ENCODE measurements around the gene VSTM2L.

The VSTM2L gene

GRCh38 chr20:37968841-37969401 lies 66.0 kb downstream of the VSTM2L start:
- DNase-seq (ENCODE audit: low read depth), result no peak

DNA sequence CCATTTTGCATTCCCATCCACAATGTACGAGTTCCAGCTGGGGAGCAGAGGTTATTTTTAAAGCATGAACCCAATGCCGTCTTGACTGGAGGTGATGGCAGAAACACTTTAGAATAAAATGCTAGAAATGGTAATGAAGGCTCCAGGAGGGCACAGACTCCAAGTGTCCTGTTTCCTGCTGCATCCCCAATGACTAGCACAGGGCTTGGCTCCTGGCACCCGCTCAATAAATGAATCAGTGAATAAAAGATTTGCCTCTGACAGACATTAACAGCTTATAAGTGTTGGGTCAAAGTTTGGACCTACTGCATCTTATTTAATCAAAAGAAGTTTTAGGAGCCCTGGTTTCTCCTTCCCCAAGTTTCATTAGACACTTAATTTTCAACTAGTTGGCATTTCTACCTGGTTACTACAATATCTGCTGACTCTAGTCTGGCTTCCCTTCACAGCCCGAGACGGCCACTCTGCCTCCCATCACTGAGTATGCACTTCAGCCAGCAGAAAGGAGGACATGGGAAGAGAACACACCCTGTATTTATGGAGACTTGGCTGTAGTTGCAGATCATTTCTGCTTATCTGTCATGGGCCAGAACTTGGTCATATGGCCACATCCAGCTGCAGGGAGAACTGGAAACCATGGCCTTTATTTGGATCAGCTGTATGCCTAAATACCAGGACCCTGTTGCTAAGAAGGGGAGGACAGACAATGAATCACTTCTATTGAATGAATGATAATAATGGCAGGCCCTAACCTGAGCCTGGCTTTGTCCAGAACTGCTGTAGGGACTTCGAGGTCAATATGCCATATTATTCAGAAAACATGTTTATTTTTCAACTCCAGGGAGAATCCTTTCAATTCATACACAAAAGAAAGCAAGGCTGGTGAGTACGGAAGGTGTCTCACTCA lies 67.3 kb downstream of the VSTM2L start:
- no peak for DNase-seq (ENCODE audit: low read depth)

DNA sequence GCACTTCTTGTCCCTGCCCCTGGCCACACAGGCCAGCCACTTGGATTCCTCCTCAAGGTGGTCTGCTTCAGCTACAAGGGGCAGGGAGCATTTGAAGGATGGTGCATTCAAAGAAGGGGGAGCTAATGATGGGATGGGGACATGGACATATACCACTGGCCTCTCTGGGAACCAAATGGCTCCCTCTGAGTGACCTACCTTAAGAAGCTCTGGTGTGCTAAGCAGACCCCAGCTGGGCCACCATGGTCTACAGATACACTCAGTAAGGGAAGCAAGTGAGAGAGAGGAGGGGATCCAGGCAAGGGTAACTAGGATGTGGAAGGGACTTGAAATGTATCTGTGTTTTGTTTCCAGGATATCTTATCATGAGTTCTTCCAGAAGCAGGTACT lies 67.9 kb downstream of the VSTM2L start:
- DNase-seq (ENCODE audit: low read depth), result no peak

GRCh38 chr20:37971561-37972127 lies 68.7 kb downstream of the VSTM2L start:
- DNase-seq (ENCODE audit: low read depth), result no peak

GRCh38 chr20:37972256-37973058 lies 69.5 kb downstream of the VSTM2L start:
- DNase-seq (ENCODE audit: low read depth), result no peak

DNA sequence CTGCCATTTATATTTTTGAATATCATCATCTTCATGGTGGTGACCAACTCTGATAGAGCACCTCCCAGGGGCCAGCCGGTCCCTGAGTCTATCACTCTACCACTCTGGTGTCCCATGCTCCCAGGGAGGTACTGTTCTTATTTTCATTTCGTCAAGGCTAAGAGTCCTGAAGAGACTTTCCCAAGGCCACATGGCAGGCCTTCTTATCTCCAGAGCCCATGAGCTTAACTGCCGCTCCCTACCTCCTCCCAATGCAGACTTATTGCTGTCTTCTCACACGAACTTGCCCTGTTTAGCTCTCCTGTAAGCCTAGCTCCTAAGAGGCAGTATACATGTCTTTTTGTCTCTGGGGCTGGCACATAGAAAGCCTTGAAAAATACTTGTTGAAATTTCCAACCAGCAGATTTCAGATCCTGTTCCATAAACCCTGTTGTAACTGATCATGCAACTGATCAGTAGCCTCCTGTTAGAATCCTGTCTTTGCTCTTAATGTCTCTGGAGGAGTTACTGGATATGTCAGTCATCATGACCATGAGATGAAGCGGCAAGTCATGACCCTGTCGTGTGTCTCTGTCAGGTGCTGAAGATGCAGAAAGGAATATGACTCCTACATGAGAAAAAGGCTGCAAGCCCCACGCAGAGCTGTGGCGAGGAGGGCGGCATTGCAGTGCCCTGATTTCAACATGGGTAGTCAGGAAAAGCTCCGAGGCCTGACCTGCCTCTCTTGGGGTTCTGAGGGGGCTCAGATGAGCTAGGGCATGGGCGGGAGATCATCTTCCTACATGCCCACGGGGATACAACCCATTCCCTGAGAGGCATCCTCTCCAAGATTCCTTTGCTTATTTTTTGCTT lies 70.4 kb downstream of the VSTM2L start:
- no peak for DNase-seq (ENCODE audit: low read depth)

DNA sequence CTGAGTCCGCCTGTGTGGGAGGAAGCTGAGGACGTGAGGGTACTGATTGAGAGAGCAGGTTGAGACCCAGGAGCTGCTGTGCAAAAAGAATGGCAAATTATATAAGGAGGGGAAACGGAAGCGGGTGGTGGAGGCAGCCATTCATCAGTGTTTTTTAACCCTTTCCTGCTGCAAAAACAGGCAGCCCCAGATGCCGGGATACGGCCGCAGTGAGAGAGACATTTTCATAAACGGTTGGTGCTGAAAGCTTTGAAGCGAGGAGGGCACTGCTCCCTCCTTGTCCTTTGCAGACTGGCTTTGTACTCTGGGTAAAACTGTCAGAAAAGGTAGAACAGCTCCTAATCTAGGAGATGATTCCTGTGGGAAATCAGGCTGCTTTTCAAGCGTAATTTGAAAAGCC lies 74.0 kb downstream of the VSTM2L start:
- no peak for DNase-seq (ENCODE audit: low read depth)

- DNase-seq (ENCODE audit: low read depth), result no peak
Measured at GRCh38 chr20:37977338-37977737, 74.4 kb downstream of the VSTM2L start.

GRCh38 chr20:37977786-37978185 lies 74.9 kb downstream of the VSTM2L start:
- no peak for DNase-seq (ENCODE audit: low read depth)

DNA sequence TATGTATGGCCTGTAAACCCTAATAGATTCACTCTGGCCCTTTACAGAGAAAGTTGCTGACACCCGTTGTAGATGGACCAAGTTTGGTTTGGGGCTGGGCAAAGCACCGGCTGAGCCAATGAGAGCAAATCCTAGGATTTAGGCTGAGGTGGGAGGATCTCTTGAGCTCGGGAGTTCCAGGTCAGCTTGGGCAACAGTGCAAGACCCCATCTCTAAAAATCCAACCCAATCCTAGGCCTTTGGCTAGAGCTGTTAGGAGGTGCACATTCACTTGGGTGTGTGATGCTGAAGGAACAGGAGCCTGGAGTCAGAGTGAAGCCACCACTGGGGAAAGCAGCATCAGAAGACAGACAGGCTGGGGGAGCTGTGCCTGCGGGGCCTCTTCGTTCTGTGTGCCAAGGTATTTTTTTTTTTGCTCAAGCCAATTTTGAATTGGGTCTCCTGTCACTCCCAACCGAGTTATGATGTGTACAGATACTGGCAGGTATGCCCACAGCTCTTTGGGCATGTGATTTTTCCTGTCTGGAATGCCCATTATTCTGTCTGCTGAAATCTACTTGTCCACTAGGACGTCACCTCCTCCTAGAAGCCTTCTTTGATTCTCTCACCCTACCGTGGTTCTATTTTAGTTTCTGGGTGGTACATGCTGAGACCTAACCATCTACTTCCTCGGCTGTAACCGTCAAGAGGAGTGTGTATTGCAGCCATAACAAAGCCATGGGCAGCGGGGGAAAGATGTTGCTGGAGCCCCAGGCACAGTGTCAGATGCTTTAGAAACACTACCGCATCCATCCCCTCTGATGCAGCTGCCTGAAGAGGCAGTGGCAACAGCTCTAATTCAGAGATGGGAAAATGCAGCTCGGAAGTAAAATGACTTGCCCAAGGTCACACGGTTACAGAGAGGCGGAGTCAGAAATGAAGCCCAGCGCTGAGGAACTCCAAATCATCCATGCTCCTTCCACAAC lies 76.4 kb downstream of the VSTM2L start:
- DNase-seq (ENCODE audit: low read depth), result no peak

DNA sequence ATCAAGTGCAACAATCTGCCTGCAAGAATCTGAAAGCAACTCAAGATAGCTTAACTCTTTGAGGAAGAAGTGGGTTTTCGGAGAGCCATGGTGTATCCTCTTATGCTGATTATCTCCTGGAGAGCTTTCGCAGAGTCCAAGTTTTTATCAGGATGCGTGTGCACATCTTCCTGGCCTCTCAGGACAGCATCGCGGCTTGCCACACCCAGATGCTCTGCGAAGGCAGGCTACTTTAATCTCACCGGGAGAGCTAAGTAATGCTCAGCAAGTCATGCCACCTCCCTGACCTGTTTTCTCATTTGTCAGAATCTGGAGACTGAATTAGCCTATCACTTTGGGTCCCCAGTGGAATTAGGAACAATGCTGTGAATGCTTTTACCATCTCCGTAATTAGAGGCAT lies 77.5 kb downstream of the VSTM2L start:
- DNase-seq (ENCODE audit: low read depth), result no peak

DNA sequence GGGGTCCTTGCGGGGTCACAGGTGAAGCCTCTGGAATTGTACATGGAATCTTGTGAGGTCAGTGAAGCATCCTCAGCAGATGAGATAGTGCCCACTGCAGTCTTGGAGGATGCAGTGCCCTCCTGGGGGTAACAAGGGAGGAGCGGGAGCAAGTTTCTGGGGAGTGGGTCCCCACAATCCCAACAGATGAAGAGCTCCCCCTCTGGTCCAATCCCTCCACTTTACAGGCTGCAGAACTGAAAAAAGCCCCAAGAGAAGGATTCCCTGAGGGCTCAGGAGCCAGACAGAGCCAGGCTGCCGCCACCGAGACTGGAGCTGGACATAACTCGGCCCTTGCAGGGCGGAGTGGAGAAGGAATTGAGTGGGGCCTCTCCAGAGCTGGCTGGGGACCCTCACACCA lies 77.9 kb downstream of the VSTM2L start:
- DNase-seq (ENCODE audit: low read depth), result no peak

- no peak for DNase-seq (ENCODE audit: low read depth)
Measured at GRCh38 chr20:37981568-37981967, 78.6 kb downstream of the VSTM2L start.

- no peak for DNase-seq (ENCODE audit: low read depth)
Measured at GRCh38 chr20:37983286-37983685, 80.4 kb downstream of the VSTM2L start.

GRCh38 chr20:37984018-37984785 lies 81.3 kb downstream of the VSTM2L start:
- DNase-seq (ENCODE audit: low read depth), result no peak

- DNase-seq (ENCODE audit: low read depth), result no peak
Measured at GRCh38 chr20:37986044-37986858, 83.3 kb downstream of the VSTM2L start.

- DNase-seq (ENCODE audit: low read depth), result no peak
Measured at GRCh38 chr20:37986873-37987601, 84.1 kb downstream of the VSTM2L start.
